Measurements from ENCODE around the gene PIK3C2A.
"Not testable (repeated sequence)": the region's sequence is repeated elsewhere in the genome, so short reads cannot be mapped to it uniquely, and the experiment has no call there.

GRCh38 chr11:17239927-17240326 is 32.1 kb upstream of the PIK3C2A start:
- not testable (repeated sequence) for TF ChIP-seq CTCF, POLR2A (IDR thresholded peaks at IDR 0.05)

Measured in breast epithelium (tissue), 3 donors.